HL-60 (cell line): ENCODE data around the gene RTN3.

Experiments
- DNase-seq, 2 experiments: peaks; one replicate each; pipeline ENCODE4 v3.0.0-alpha.2; 2010 to 2020; ENCODE audit warnings: low read depth in 1 of 2, low spot score in 1 of 2
- H3K27ac ChIP-seq: fragments of 250-450 bp; sonication (Bioruptor Pico); replicated peaks from 2 replicates; pipeline ENCODE4 v1.5.1; 2020; ENCODE audit warnings: mild to moderate bottlenecking, moderate library complexity
- H3K27me3 ChIP-seq: fragments of 250-450 bp; sonication (Bioruptor Pico); 2 replicates; pipeline ENCODE4 v1.5.1; 2021; ENCODE audit warnings: mild to moderate bottlenecking, moderate library complexity; ENCODE audit not compliant: insufficient read depth, poor library complexity, severe bottlenecking
- H3K4me3 ChIP-seq: replicated peaks from 2 replicates; pipeline ENCODE4 v1.5.1; 2011; ENCODE audit warnings: mild to moderate bottlenecking, control low read depth, low read length; ENCODE audit not compliant: insufficient read depth
- CTCF ChIP-seq: IDR thresholded peaks from one replicate; pipeline ENCODE4 v1.5.1; 2011; ENCODE audit warnings: low read length, control low read depth, inconsistent platforms; ENCODE audit not compliant: insufficient read depth
- GABPA ChIP-seq: IDR thresholded peaks from 2 replicates; pipeline ENCODE4 v1.6.1; 2012; ENCODE audit warnings: low read depth
- POLR2AphosphoS5 ChIP-seq: IDR thresholded peaks from 2 replicates; pipeline ENCODE4 v1.6.1; 2012; ENCODE audit warnings: low read depth
- REST ChIP-seq: IDR thresholded peaks from 2 replicates; pipeline ENCODE4 v1.6.1; 2012; ENCODE audit warnings: low read depth; ENCODE audit not compliant: insufficient replicate concordance
- SPI1 ChIP-seq: IDR thresholded peaks from 2 replicates; pipeline ENCODE4 v1.6.1; 2012; ENCODE audit warnings: low read depth, mild to moderate bottlenecking, borderline replicate concordance

RTN3 gene

GRCh38 chr11:63766531-63767235 is 85.4 kb downstream of the RTN3 start:
- Histone ChIP-seq H3K27ac (no peak overlapping the region), H3K4me3 (no peak overlapping the region), H3K27me3 (peaks cover 19% of the 10 kb centered on the region)
- no peak for DNase-seq
- TF ChIP-seq POLR2AphosphoS5 = no peak
- TF ChIP-seq SPI1 = no peak
- no peak for TF ChIP-seq CTCF
- TF ChIP-seq REST = no peak
- TF ChIP-seq GABPA = no peak

GRCh38 chr11:63767267-63767564 is 85.9 kb downstream of the RTN3 start:
- H3K27ac ChIP-seq = no peak overlapping the region
- TF ChIP-seq SPI1 (no peak), POLR2AphosphoS5 (no peak), GABPA (no peak), CTCF (no peak), REST (no peak)
- no peak for DNase-seq
- H3K27me3 ChIP-seq = peaks cover 20% of the 10 kb centered on the region
- peak overlapping the region; percentile 75 for H3K4me3 ChIP-seq

- DNase-seq = peak in 1 of 2 experiments; percentile 41
- peaks cover 23% of the 10 kb centered on the region for H3K27me3 ChIP-seq
- TF ChIP-seq POLR2AphosphoS5 (no peak), REST (no peak), GABPA (no peak), CTCF (no peak), SPI1 (no peak)
- no peak overlapping the region for H3K27ac ChIP-seq
- H3K4me3 ChIP-seq = peak overlapping the region; percentile 75
Measured at GRCh38 chr11:63767565-63768236, 86.4 kb downstream of the RTN3 start.
